AG04450 (cell line): ENCODE results near the gene BAIAP2L1. TPM values are rescaled to one million over a fixed set of nuclear protein-coding genes. Genes with fewer than 3 reads are reported as not detected.

Source experiments
- CTCF ChIA-PET: fragments of 300-600, 350-600 bp; formaldehyde crosslinking; extraction: SDS; loops from one replicate; lab custom pipeline; 2022; ENCODE audit warnings: antibody characterized with exemption, inconsistent platforms; lab: Charles Lee
- POLR2A ChIA-PET: fragments of 350-600 bp; formaldehyde crosslinking; extraction: SDS; loops from one replicate; lab custom pipeline; 2021; ENCODE audit warnings: antibody characterized with exemption, inconsistent platforms; lab: Yijun Ruan, JAX
- DNase-seq: peaks from one replicate; pipeline ENCODE4 v3.0.0-alpha.2; 2011; ENCODE audit warnings: low read depth, low spot score
- H3K27ac ChIP-seq: one replicate; pipeline ENCODE4 v1.5.1; 2012; ENCODE audit warnings: low read depth, low read length, control low read depth
- H3K27me3 ChIP-seq: one replicate; pipeline ENCODE4 v1.6.0; 2012; ENCODE audit warnings: low read length; ENCODE audit not compliant: control insufficient read depth, insufficient read depth
- H3K4me3 ChIP-seq: 2 replicates; pipeline ENCODE4 v1.5.1; 2011; ENCODE audit warnings: mild to moderate bottlenecking, low read depth, low read length, control low read depth
- H3K9me3 ChIP-seq: 2 replicates; pipeline ENCODE4 v1.5.1; 2012; ENCODE audit warnings: low read length; ENCODE audit not compliant: control insufficient read depth, insufficient read depth
- CTCF ChIP-seq: IDR thresholded peaks from 2 replicates; pipeline ENCODE4 v1.5.1; 2011; ENCODE audit warnings: low read depth, low read length, control low read depth, inconsistent platforms
- polyA plus RNA-seq: library from polyadenylated mRNA; depleted of rRNA; stranded (reverse); fragments of >200 nt; gene quantifications from 2 replicates; pipeline ENCODE4 v1.2.3, GENCODE V29; 2011

The BAIAP2L1 gene
- polyA plus RNA-seq, 1 experiment: 3.9 TPM

GRCh38 chr7:98265841-98266271, 135.0 kb downstream of the BAIAP2L1 start:
- DNase-seq: no peak
- no peak overlapping the region for H3K4me3 ChIP-seq
- POLR2A ChIA-PET: no interaction called here
- no peak for TF ChIP-seq CTCF
- CTCF ChIA-PET: interaction anchor here (0.7 kb wide), 1 partner anchor 78 kb away, joined by 8 read pairs; no protein-coding TSS in a partner anchor
- H3K27me3 ChIP-seq: no peaks in the 10 kb centered on the region
- H3K27ac ChIP-seq: no peak overlapping the region
- H3K9me3 ChIP-seq: no peaks in the 10 kb centered on the region

GRCh38 chr7:98257701-98258100, 143.2 kb downstream of the BAIAP2L1 start:
- H3K9me3 ChIP-seq: no peaks in the 10 kb centered on the region
- no peak overlapping the region for H3K4me3 ChIP-seq
- CTCF ChIA-PET: no interaction called here
- H3K27me3 ChIP-seq: no peaks in the 10 kb centered on the region
- no peak for TF ChIP-seq CTCF
- no peak for DNase-seq
- no peak overlapping the region for H3K27ac ChIP-seq
- POLR2A ChIA-PET: no interaction called here

GRCh38 chr7:98256431-98256830, 144.5 kb downstream of the BAIAP2L1 start:
- no peaks in the 10 kb centered on the region; the same call in 1 of the 2 replicates for H3K9me3 ChIP-seq
- no peak overlapping the region for H3K4me3 ChIP-seq
- ChIA-PET POLR2A (no interaction called here), CTCF (no interaction called here)
- H3K27ac ChIP-seq: no peak overlapping the region
- H3K27me3 ChIP-seq: no peaks in the 10 kb centered on the region
- no peak for TF ChIP-seq CTCF
- DNase-seq: no peak

- no peak for DNase-seq
- POLR2A ChIA-PET: no interaction called here
- CTCF ChIA-PET: interaction anchor here (0.6 to 1.2 kb wide), 3 partner anchors 20 to 162 kb away, joined by 3 to 6 read pairs (median 5); no protein-coding TSS in a partner anchor
- TF ChIP-seq CTCF: no peak
- Histone ChIP-seq H3K27me3 (no peaks in the 10 kb centered on the region), H3K9me3 (no peaks in the 10 kb centered on the region; the same call in 1 of the 2 replicates), H3K4me3 (no peak overlapping the region), H3K27ac (no peak overlapping the region)
Observed at GRCh38 chr7:98254951-98255610, 145.8 kb downstream of the BAIAP2L1 start.

GRCh38 chr7:98254516-98254915, 146.4 kb downstream of the BAIAP2L1 start:
- ChIA-PET POLR2A (no interaction called here), CTCF (interaction anchor here (0.6 to 1.2 kb wide), 2 partner anchors 20 to 148 kb away, joined by 5 to 6 read pairs; no protein-coding TSS in a partner anchor)
- DNase-seq: no peak
- TF ChIP-seq CTCF: no peak
- Histone ChIP-seq H3K27me3 (no peaks in the 10 kb centered on the region), H3K27ac (no peak overlapping the region), H3K9me3 (no peaks in the 10 kb centered on the region; the same call in 1 of the 2 replicates), H3K4me3 (no peak overlapping the region)
